Fibroblast of lung (primary cell): Measurements from ENCODE around the gene POLR2C. TPM values are rescaled to one million over a fixed set of nuclear protein-coding genes. Genes with fewer than 3 reads are reported as not detected.

ENCODE experiments used
- DNase-seq, 2 donors: peaks; one replicate each; pipeline versions ENCODE4 v3.0.0 to v3.0.0-alpha.2; 2010; ENCODE audit warnings: low read depth in 2 of 2
- H2AFZ ChIP-seq: 2 replicates; pipeline ENCODE4 v1.5.1; 2012; ENCODE audit warnings: low read length, control low read depth, inconsistent platforms
- H3K27ac ChIP-seq: 2 replicates; pipeline ENCODE4 v1.5.1; 2011; ENCODE audit warnings: low read length, control low read depth; ENCODE audit not compliant: insufficient read depth
- H3K27me3 ChIP-seq: 2 replicates; pipeline ENCODE4 v1.5.1; 2011; ENCODE audit warnings: mild to moderate bottlenecking, low read length; ENCODE audit not compliant: control insufficient read depth, insufficient read depth
- H3K36me3 ChIP-seq: 2 replicates; pipeline ENCODE4 v1.5.1; 2011; ENCODE audit warnings: low read length; ENCODE audit not compliant: control insufficient read depth, insufficient read depth
- H3K4me1 ChIP-seq: 2 replicates; pipeline ENCODE4 v1.5.1; 2011; ENCODE audit warnings: low read length; ENCODE audit not compliant: control insufficient read depth, insufficient read depth; ENCODE audit errors: extremely low read depth
- H3K4me2 ChIP-seq: 2 replicates; pipeline ENCODE4 v1.5.1; 2011; ENCODE audit warnings: low read length, control low read depth; ENCODE audit not compliant: insufficient read depth; ENCODE audit errors: extremely low read depth
- H3K4me3 ChIP-seq, 4 experiments: fragments of 200-600 bp in 1 of 4; sonication (generic) in 1 of 4; replicated peaks in 1 of 4; 2 replicates each; pipeline ENCODE4 v1.5.1; 2011 to 2016; ENCODE audit warnings: low read length in 4 of 4, low read depth in 3 of 4, mild to moderate bottlenecking in 3 of 4, control low read depth in 2 of 4, inconsistent platforms in 1 of 4, mixed read lengths in 1 of 4; ENCODE audit not compliant: insufficient read depth in 1 of 4; ENCODE audit errors: control extremely low read depth in 1 of 4
- H3K79me2 ChIP-seq: 2 replicates; pipeline ENCODE4 v1.5.1; 2012; ENCODE audit warnings: mild to moderate bottlenecking, low read length, inconsistent platforms; ENCODE audit not compliant: control insufficient read depth, insufficient read depth
- H3K9ac ChIP-seq: 2 replicates; pipeline ENCODE4 v1.5.1; 2011; ENCODE audit warnings: mild to moderate bottlenecking, low read length, control low read depth; ENCODE audit not compliant: insufficient read depth
- H3K9me3 ChIP-seq: 2 replicates; pipeline ENCODE4 v1.5.1; 2012; ENCODE audit warnings: low read depth, low read length; ENCODE audit not compliant: control insufficient read depth, insufficient read depth
- H4K20me1 ChIP-seq: 2 replicates; pipeline ENCODE4 v1.5.1; 2011; ENCODE audit warnings: low read length; ENCODE audit not compliant: control insufficient read depth, insufficient read depth; ENCODE audit errors: extremely low read depth
- EZH2 ChIP-seq: IDR thresholded peaks from 2 replicates; pipeline ENCODE4 v1.5.1; 2012; ENCODE audit warnings: low read length, control low read depth, mild to moderate bottlenecking; ENCODE audit errors: missing control alignments
- polyA plus RNA-seq, 2 donors: library from polyadenylated mRNA; depleted of rRNA in 1 of 2; stranded (reverse) in 1 of 2; unstranded in 1 of 2; fragments of >200 nt; gene quantifications; 2 replicates each; pipeline ENCODE4 v1.2.1, GENCODE V29; 2011 to 2012; ENCODE audit warnings: missing spikeins in 1 of 2
- total RNA-seq: library from RNA; depleted of rRNA; stranded (reverse); fragments of >200 nt; gene quantifications from 2 replicates; pipeline ENCODE4 v1.2.1, GENCODE V29; 2014
- TF ChIP-seq, protein P1 (sequence below), 2 donors: IDR thresholded peaks in 1 of 2; conservative IDR thresholded peaks in 1 of 2; 1 replicate in 1 of 2; 2 replicates in 1 of 2; pipeline ENCODE4 v1.5.1; 2011 to 2012; ENCODE audit warnings: low read length in 2 of 2, control low read depth in 1 of 2, inconsistent platforms in 1 of 2, low read depth in 1 of 2, mild to moderate bottlenecking in 1 of 2

POLR2C gene
- total and polyA plus RNA-seq, 2 donors (not counting 1 experiment from before 2014, with no cell fraction given), result 84.0 to 106 TPM

DNA sequence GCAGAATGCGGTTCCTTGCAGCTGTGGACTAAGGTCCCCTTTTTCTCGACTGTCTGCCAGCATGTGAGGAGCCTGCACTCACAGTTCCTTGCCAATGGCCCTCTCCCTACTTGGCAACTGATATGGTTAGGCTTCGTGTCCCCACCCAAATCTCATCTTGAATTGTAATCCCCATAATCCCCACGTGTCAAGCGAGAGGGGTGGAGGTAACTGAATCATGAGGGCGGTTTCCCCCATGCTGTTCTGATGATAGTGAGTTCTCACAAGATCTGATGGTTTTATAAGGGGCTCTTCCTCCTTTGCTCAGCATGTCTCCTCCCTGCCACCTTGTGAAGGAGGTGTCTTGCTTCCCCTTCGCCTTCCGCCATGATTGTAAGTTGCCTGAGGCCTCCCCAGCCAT is 35.2 kb upstream of the POLR2C start:
- no peaks in the 10 kb centered on the region for H3K79me2 ChIP-seq
- H3K27me3 ChIP-seq, result no peaks in the 10 kb centered on the region
- no peak for DNase-seq
- peaks cover 1% of the 10 kb centered on the region for H3K4me1 ChIP-seq
- peaks cover 9% of the 10 kb centered on the region for H3K36me3 ChIP-seq
- H3K4me3 ChIP-seq, result no peak overlapping the region
- no peak overlapping the region for H3K9ac ChIP-seq
- no peaks in the 10 kb centered on the region for H4K20me1 ChIP-seq
- no peak overlapping the region for H3K4me2 ChIP-seq
- TF ChIP-seq, protein P1, sequence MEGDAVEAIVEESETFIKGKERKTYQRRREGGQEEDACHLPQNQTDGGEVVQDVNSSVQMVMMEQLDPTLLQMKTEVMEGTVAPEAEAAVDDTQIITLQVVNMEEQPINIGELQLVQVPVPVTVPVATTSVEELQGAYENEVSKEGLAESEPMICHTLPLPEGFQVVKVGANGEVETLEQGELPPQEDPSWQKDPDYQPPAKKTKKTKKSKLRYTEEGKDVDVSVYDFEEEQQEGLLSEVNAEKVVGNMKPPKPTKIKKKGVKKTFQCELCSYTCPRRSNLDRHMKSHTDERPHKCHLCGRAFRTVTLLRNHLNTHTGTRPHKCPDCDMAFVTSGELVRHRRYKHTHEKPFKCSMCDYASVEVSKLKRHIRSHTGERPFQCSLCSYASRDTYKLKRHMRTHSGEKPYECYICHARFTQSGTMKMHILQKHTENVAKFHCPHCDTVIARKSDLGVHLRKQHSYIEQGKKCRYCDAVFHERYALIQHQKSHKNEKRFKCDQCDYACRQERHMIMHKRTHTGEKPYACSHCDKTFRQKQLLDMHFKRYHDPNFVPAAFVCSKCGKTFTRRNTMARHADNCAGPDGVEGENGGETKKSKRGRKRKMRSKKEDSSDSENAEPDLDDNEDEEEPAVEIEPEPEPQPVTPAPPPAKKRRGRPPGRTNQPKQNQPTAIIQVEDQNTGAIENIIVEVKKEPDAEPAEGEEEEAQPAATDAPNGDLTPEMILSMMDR (conservative IDR thresholded peaks at IDR 0.05 in 1 of 2, IDR thresholded peaks at IDR 0.05 in 1 of 2; ENCODE audit: low read depth in 1 of 2, low read length in 2 of 2), result no peak
- no peak for TF ChIP-seq EZH2
- no peak overlapping the region for H2AFZ ChIP-seq
- H3K27ac ChIP-seq, result no peak overlapping the region
- no peaks in the 10 kb centered on the region for H3K9me3 ChIP-seq

DNA sequence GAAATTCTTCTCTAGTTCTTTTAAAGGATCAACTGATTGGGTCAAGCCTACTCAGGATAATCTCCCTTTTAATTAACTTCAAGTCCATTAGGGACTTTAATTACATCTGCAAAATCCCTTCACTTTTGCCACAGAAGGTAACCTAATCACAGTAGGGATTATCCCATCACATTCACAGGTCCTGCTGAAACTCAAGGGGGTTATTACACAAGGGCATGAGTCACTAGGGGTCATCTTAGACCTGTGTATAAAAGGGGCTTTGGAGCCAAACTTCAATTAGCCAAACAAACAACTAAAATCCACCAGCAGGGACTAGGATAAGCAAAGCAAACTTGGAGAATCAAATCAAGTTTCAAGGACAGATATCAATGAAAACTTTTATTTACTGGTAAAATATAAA is 34.7 kb upstream of the POLR2C start:
- no peak for DNase-seq
- H3K4me2 ChIP-seq, result no peak overlapping the region
- no peak for TF ChIP-seq EZH2
- TF ChIP-seq, protein P1 (conservative IDR thresholded peaks at IDR 0.05 in 1 of 2, IDR thresholded peaks at IDR 0.05 in 1 of 2; ENCODE audit: low read depth in 1 of 2, low read length in 2 of 2), result no peak
- H4K20me1 ChIP-seq, result no peaks in the 10 kb centered on the region
- H3K4me1 ChIP-seq, result no peaks in the 10 kb centered on the region
- H3K9me3 ChIP-seq, result no peaks in the 10 kb centered on the region
- H3K79me2 ChIP-seq, result no peaks in the 10 kb centered on the region
- H2AFZ ChIP-seq, result no peak overlapping the region
- H3K27me3 ChIP-seq, result no peaks in the 10 kb centered on the region
- H3K4me3 ChIP-seq, result no peak overlapping the region
- H3K36me3 ChIP-seq, result peaks cover 10% of the 10 kb centered on the region
- H3K27ac ChIP-seq, result no peak overlapping the region
- no peak overlapping the region for H3K9ac ChIP-seq

DNA sequence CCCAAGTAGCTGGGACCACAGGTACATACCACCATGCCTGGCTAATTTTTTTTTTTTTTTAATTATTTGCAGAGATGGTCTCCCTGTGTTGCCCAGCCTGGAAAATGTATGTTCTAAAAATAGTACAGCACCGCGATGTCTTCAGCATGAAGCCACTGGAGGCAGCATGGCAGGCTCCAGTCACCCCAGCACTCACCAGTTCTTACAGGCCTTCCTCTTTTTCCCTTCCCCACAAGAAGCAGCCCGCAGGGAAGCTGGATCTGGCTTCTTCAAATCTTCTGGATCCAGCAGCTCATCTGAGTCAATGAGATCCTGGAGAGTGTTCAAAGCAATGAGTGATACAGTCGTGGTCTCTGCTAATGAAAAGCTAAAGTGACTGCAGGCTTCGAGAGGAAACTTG is 31.5 kb upstream of the POLR2C start:
- no peak overlapping the region for H3K9ac ChIP-seq
- no peak overlapping the region for H3K4me2 ChIP-seq
- no peak overlapping the region for H2AFZ ChIP-seq
- no peaks in the 10 kb centered on the region for H3K9me3 ChIP-seq
- no peak for TF ChIP-seq EZH2
- TF ChIP-seq, protein P1 (conservative IDR thresholded peaks at IDR 0.05 in 1 of 2, IDR thresholded peaks at IDR 0.05 in 1 of 2; ENCODE audit: low read depth in 1 of 2, low read length in 2 of 2), result no peak
- no peak overlapping the region for H3K4me3 ChIP-seq
- H3K27ac ChIP-seq, result no peak overlapping the region
- no peaks in the 10 kb centered on the region for H3K79me2 ChIP-seq
- no peaks in the 10 kb centered on the region for H3K4me1 ChIP-seq
- H3K27me3 ChIP-seq, result no peaks in the 10 kb centered on the region
- no peaks in the 10 kb centered on the region for H4K20me1 ChIP-seq
- peaks cover 15% of the 10 kb centered on the region for H3K36me3 ChIP-seq
- DNase-seq, result no peak
